ENCODE measurements around the gene ADGRG6. TPM values are rescaled to one million over a fixed set of nuclear protein-coding genes. Genes with fewer than 3 reads are reported as not detected.

ADGRG6 gene
- total and polyA plus RNA-seq, 4 donors: 18.7 to 110 (median 45.7) TPM

- no peak overlapping the region for H3K9ac ChIP-seq (ENCODE audit: low read depth in 1 of 2, low read length in 2 of 2)
- no peaks in the 10 kb centered on the region for H3K36me3 ChIP-seq (ENCODE audit: control insufficient read depth in 4 of 4, insufficient read depth in 3 of 4, low read depth in 1 of 4, low read length in 3 of 4)
- H3K4me1 ChIP-seq (ENCODE audit: control insufficient read depth in 4 of 4, insufficient read depth in 4 of 4, low read length in 3 of 4): no peaks in the 10 kb centered on the region
- 69% methylated on average over 5 of the region's 5 CpGs for WGBS
- TF ChIP-seq SP1 (IDR thresholded peaks at IDR 0.05): no peak
- TF ChIP-seq RXRA (IDR thresholded peaks at IDR 0.05): no peak
- TF ChIP-seq TAF1 (conservative IDR thresholded peaks at IDR 0.05): no peak
- TF ChIP-seq, protein P1, sequence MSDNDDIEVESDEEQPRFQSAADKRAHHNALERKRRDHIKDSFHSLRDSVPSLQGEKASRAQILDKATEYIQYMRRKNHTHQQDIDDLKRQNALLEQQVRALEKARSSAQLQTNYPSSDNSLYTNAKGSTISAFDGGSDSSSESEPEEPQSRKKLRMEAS (IDR thresholded peaks at IDR 0.05): no peak
- TF ChIP-seq NR2F2 (IDR thresholded peaks at IDR 0.05): no peak
- no peak for TF ChIP-seq GABPA (IDR thresholded peaks at IDR 0.05 in 1 of 2, conservative IDR thresholded peaks at IDR 0.05 in 1 of 2)
- TF ChIP-seq FOXA1 (IDR thresholded peaks at IDR 0.05): no peak
- no peak for TF ChIP-seq ZBTB33 (IDR thresholded peaks at IDR 0.05)
- TF ChIP-seq YY1 (IDR thresholded peaks at IDR 0.05): no peak
- TF ChIP-seq EGR1 (IDR thresholded peaks at IDR 0.05; ENCODE audit: low read depth in 2 of 2): no peak
- no peak for TF ChIP-seq HNF4A (conservative IDR thresholded peaks at IDR 0.05)
- no peaks in the 10 kb centered on the region for H3K9me3 ChIP-seq (ENCODE audit: control insufficient read depth in 4 of 4, low read length in 3 of 4)
- no peak overlapping the region for H3K4me3 ChIP-seq (ENCODE audit: low read depth in 1 of 3, low read length in 3 of 3)
- H3K27ac ChIP-seq (ENCODE audit: low read depth in 1 of 2, low read length in 2 of 2): no peak overlapping the region
- H3K27me3 ChIP-seq (ENCODE audit: control insufficient read depth in 4 of 4, insufficient read depth in 4 of 4, low read length in 3 of 4): no peaks in the 10 kb centered on the region
- no peak for DNase-seq (ENCODE audit: low spot score)
Measured at GRCh38 chr6:142482974-142483373, 181.2 kb downstream of the ADGRG6 start.

DNA sequence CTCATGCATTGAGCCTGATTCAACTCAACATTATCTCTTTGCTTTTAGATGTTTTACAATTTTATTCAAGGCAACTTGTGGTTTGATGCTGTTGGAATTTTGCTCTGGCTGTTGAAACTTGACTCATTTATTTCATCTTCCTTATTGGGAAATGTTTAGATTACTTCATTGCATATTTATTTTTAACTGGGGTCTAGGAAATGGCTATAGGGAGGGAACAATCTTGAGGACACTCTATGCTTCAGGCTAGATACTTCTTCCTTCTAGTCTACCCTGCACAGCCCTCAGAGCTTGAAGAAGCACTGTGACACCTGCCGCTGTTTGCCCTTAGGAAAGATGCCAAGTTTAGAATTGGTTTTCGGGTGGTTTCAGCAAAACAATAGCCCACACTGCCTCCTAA lies 183.4 kb downstream of the ADGRG6 start:
- Histone ChIP-seq H3K4me1 (ENCODE audit: control insufficient read depth in 4 of 4, insufficient read depth in 4 of 4, low read length in 3 of 4) (no peaks in the 10 kb centered on the region), H3K36me3 (ENCODE audit: control insufficient read depth in 4 of 4, insufficient read depth in 3 of 4, low read depth in 1 of 4, low read length in 3 of 4) (no peaks in the 10 kb centered on the region), H3K9me3 (ENCODE audit: control insufficient read depth in 4 of 4, low read length in 3 of 4) (no peaks in the 10 kb centered on the region), H3K9ac (ENCODE audit: low read depth in 1 of 2, low read length in 2 of 2) (no peak overlapping the region), H3K27ac (ENCODE audit: low read depth in 1 of 2, low read length in 2 of 2) (no peak overlapping the region), H3K4me3 (ENCODE audit: low read depth in 1 of 3, low read length in 3 of 3) (no peak overlapping the region), H3K27me3 (ENCODE audit: control insufficient read depth in 4 of 4, insufficient read depth in 4 of 4, low read length in 3 of 4) (no peaks in the 10 kb centered on the region)
- DNase-seq (ENCODE audit: low spot score): no peak
- 84% methylated on average over 2 of the region's 2 CpGs for WGBS
- TF ChIP-seq, protein P2, sequence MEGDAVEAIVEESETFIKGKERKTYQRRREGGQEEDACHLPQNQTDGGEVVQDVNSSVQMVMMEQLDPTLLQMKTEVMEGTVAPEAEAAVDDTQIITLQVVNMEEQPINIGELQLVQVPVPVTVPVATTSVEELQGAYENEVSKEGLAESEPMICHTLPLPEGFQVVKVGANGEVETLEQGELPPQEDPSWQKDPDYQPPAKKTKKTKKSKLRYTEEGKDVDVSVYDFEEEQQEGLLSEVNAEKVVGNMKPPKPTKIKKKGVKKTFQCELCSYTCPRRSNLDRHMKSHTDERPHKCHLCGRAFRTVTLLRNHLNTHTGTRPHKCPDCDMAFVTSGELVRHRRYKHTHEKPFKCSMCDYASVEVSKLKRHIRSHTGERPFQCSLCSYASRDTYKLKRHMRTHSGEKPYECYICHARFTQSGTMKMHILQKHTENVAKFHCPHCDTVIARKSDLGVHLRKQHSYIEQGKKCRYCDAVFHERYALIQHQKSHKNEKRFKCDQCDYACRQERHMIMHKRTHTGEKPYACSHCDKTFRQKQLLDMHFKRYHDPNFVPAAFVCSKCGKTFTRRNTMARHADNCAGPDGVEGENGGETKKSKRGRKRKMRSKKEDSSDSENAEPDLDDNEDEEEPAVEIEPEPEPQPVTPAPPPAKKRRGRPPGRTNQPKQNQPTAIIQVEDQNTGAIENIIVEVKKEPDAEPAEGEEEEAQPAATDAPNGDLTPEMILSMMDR (IDR thresholded peaks at IDR 0.05; ENCODE audit: low read depth, low read length, missing input control): no peak

DNA sequence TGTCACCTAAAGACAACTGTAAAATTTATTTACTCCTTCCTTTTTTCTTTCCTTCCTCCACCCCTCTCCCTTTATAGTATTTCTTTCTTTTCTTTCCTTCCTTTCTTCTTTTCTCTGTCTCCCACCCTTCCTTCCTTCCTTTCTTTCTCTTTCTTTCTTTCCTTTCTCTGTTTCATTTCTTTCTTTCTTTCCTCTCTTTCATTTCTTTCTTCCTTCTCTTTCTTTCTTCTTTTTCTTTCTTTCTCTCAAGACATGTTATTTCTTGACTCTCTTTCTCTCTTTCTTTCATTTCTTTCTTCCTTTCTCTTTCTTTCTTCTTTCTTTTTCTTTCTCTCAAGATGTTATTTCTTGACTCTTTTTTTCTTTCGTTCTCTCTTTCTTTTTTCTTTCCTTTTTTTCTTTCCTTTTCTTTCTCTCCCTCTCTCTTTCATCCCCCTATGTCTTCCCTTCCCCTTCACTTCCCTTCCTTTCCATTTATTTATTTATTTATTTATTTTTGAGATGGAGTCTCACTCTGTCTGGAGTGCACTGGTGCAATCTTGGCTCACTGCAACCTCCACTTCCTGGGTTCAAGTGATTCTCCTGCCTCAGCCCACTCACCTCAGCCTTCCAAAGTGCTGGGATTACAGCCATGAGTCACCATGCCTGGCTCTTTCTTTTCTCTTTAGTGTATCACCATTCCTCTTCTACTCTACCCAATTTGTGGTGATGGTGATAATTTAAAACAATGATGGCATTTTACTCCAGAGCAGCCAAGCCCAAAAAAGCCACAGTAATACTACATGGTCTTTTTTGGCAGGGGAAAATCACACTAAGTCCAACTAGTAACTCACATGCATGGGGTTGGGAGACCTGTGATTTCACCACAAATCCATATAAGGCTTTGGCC lies 188.2 kb downstream of the ADGRG6 start:
- no peak overlapping the region for H3K9ac ChIP-seq (ENCODE audit: low read depth in 1 of 2, low read length in 2 of 2)
- no peak overlapping the region for H3K27ac ChIP-seq (ENCODE audit: low read depth in 1 of 2, low read length in 2 of 2)
- H3K9me3 ChIP-seq (ENCODE audit: control insufficient read depth in 4 of 4, low read length in 3 of 4): no peaks in the 10 kb centered on the region
- 75% methylated on average over 1 of the region's 1 CpG for WGBS
- TF ChIP-seq JUND (IDR thresholded peaks at IDR 0.05) (no peak), EGR1 (IDR thresholded peaks at IDR 0.05; ENCODE audit: low read depth in 2 of 2) (no peak), SP1 (IDR thresholded peaks at IDR 0.05) (no peak), HNF4A (conservative IDR thresholded peaks at IDR 0.05) (no peak), HNF4G (IDR thresholded peaks at IDR 0.05) (no peak), ZBTB33 (IDR thresholded peaks at IDR 0.05) (no peak), RAD21 (IDR thresholded peaks at IDR 0.05) (no peak)
- TF ChIP-seq, protein P3, sequence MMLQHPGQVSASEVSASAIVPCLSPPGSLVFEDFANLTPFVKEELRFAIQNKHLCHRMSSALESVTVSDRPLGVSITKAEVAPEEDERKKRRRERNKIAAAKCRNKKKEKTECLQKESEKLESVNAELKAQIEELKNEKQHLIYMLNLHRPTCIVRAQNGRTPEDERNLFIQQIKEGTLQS (IDR thresholded peaks at IDR 0.05): no peak
- TF ChIP-seq, protein P1 (IDR thresholded peaks at IDR 0.05): no peak
- H3K4me1 ChIP-seq (ENCODE audit: control insufficient read depth in 4 of 4, insufficient read depth in 4 of 4, low read length in 3 of 4): no peaks in the 10 kb centered on the region
- no peaks in the 10 kb centered on the region for H3K36me3 ChIP-seq (ENCODE audit: control insufficient read depth in 4 of 4, insufficient read depth in 3 of 4, low read depth in 1 of 4, low read length in 3 of 4)
- no peaks in the 10 kb centered on the region for H3K27me3 ChIP-seq (ENCODE audit: control insufficient read depth in 4 of 4, insufficient read depth in 4 of 4, low read length in 3 of 4)
- DNase-seq (ENCODE audit: low spot score): no peak
- no peak overlapping the region for H3K4me3 ChIP-seq (ENCODE audit: low read depth in 1 of 3, low read length in 3 of 3)

All from liver (tissue), 9 donors.